Testis (tissue), 3 donors: Measurements from ENCODE around the gene NFKB1. TPM values are rescaled to one million over a fixed set of nuclear protein-coding genes. Genes with fewer than 3 reads are reported as not detected.

Experiments
- DNase-seq: peaks from one replicate; pipeline ENCODE4 v3.0.0-alpha.2; 2019
- H3K27ac ChIP-seq, 2 donors: fragments of 200-600 bp; sonication (generic); one replicate each; pipeline ENCODE4 v1.5.1; 2019
- H3K27me3 ChIP-seq: fragments of 200-600 bp; sonication (generic); one replicate; pipeline ENCODE4 v1.5.1; 2019
- H3K36me3 ChIP-seq: fragments of 200-600 bp; sonication (generic); one replicate; pipeline ENCODE4 v1.5.1; 2017; ENCODE audit warnings: low read depth; ENCODE audit errors: missing control alignments
- H3K4me1 ChIP-seq: fragments of 200-600 bp; sonication (generic); one replicate; pipeline ENCODE4 v1.5.1; 2019
- H3K4me3 ChIP-seq, 2 donors: fragments of 200-600 bp; sonication (generic); one replicate each; pipeline ENCODE4 v1.5.1; 2017 to 2019
- H3K9me3 ChIP-seq: fragments of 200-600 bp; sonication (generic); one replicate; pipeline ENCODE4 v1.5.1; 2017
- CTCF ChIP-seq, 3 experiments: fragments of 450-650 bp in 2 of 3; fragments of 200-600 bp in 1 of 3; sonication (generic) in 1 of 3; IDR thresholded peaks; one replicate each; pipeline ENCODE4 v1.5.1; 2016 to 2019; ENCODE audit warnings: antibody characterized with exemption in 3 of 3, mild to moderate bottlenecking in 2 of 3, moderate library complexity in 1 of 3
- POLR2A ChIP-seq: fragments of 450-650 bp; IDR thresholded peaks from one replicate; pipeline ENCODE4 v1.6.1; 2017; ENCODE audit warnings: antibody characterized with exemption, mild to moderate bottlenecking, moderate library complexity
- WGBS, 2 donors: methylation state at CpG; one replicate each; pipeline ENCODE4 v1.1.5; 2018; 5-methylcytosine and 5-hydroxymethylcytosine counted together
- intact Hi-C: fragments of 100-400 bp; cut with DNase I; formaldehyde crosslinking; loops from one replicate; pipeline ENCODE4 v1.15.1; 2023; ENCODE audit warnings: low total_unique reads
- polyA plus RNA-seq: library from polyadenylated mRNA; stranded (reverse); fragments of 350-450 nt; fragmentation: Illumina TruSeq; extraction: RNeasy Lipid Tissue Mini Kit (QIAGEN cat#74804); gene quantifications from one replicate; pipeline ENCODE4 v1.2.3, GENCODE V29; 2014; ENCODE audit warnings: low read depth, low replicate concordance; ENCODE audit not compliant: insufficient read depth
- total RNA-seq, 2 donors: library from RNA; depleted of rRNA; stranded (reverse); fragments of >200 nt; gene quantifications; one replicate each; pipeline ENCODE4 v1.2.3, GENCODE V29; 2016

The NFKB1 gene
- total and polyA plus RNA-seq, 3 donors from 2014 or later, result 22.2 to 27.4 (median 24.6) TPM

DNA sequence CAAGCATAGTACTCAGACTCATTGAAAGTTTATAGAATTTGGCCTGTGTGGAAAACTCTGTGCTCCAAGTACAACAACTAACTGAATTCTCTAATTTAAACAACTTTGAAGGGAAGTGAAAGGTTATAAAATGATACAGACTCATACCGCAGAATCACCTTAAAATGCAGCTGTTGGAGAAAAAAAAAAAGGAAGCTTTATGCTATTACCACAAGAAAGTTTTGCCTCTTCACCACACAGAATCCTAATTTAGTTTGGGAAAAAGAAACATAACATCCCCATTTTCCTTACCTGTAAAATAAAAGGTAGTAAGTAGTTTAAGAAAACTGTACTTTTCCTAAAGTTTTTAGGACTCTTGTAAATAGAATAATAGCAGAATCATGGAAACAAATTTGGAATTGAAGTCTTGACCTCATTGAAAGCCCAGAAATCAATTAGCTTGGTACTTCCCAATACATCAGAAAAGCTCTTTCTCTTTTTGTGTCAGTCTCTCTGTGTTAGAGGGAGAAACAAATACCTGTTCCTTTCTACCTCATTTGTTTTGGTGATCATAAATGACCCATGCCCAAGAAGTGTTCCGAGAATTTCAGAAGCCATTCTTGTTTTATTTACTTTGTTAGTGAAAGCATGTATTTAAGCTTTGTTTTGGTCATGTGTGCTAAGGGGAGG lies 78.8 kb downstream of the NFKB1 start:
- H3K27me3 ChIP-seq, result no peaks in the 10 kb centered on the region
- no peak overlapping the region for H3K4me3 ChIP-seq
- no peak for DNase-seq
- no peak overlapping the region for H3K27ac ChIP-seq
- H3K9me3 ChIP-seq, result no peaks in the 10 kb centered on the region
- H3K4me1 ChIP-seq, result no peaks in the 10 kb centered on the region
- intact Hi-C loops, result no loop called here
- no peaks in the 10 kb centered on the region for H3K36me3 ChIP-seq
- 94 to 98% methylated on average over 2 of the region's 2 CpGs for WGBS, 2 donors
- no peak for TF ChIP-seq POLR2A
- no peak for TF ChIP-seq CTCF (IDR thresholded peaks at IDR 0.05)

DNA sequence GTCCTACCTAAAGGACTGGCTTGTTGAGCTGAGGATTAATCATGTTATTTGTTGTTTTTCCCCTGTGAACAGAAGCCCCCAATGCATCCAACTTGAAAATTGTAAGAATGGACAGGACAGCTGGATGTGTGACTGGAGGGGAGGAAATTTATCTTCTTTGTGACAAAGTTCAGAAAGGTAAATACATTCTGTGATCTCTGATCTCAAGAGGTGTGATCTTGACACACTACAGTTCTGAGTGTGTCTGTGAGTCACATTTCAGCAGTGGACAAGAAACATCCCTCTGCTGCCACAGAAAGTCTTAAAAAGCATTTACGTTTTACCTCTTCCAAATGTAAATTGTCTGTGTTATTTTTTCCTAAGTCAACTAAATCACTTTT lies 79.3 kb downstream of the NFKB1 start:
- Histone ChIP-seq H3K27ac (no peak overlapping the region), H3K9me3 (no peaks in the 10 kb centered on the region), H3K27me3 (no peaks in the 10 kb centered on the region), H3K36me3 (no peaks in the 10 kb centered on the region), H3K4me3 (no peak overlapping the region), H3K4me1 (no peaks in the 10 kb centered on the region)
- WGBS, 2 donors, result 86% methylated on average over 1 of the region's 1 CpG
- no peak for DNase-seq
- intact Hi-C loops, result no loop called here
- TF ChIP-seq CTCF (IDR thresholded peaks at IDR 0.05), result no peak
- TF ChIP-seq POLR2A, result no peak

DNA sequence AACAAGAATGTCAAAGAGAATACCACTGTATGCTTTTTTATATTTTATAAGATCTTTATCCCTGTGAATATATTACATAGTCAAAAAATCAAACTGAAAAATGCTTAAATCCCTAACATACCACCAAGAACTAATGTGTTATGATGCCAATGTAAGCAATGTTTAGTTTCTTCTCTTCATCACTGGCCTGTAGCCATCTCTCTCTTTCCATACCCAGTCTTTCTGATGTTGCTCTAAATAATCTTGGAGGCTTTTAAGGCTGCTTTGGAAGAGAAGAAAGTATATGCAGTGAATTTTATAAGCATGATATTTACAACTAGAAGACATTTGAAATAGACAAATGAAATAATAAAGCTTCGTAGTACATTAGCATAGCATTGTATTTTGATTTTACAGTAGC lies 82.9 kb downstream of the NFKB1 start:
- Histone ChIP-seq H3K4me3 (no peak overlapping the region), H3K4me1 (no peaks in the 10 kb centered on the region), H3K9me3 (no peaks in the 10 kb centered on the region), H3K27ac (no peak overlapping the region), H3K36me3 (no peaks in the 10 kb centered on the region), H3K27me3 (no peaks in the 10 kb centered on the region)
- intact Hi-C loops, result no loop called here
- DNase-seq, result no peak
- TF ChIP-seq POLR2A (no peak), CTCF (IDR thresholded peaks at IDR 0.05) (no peak)
- 93 to 95% methylated on average over 1 of the region's 1 CpG for WGBS, 2 donors

DNA sequence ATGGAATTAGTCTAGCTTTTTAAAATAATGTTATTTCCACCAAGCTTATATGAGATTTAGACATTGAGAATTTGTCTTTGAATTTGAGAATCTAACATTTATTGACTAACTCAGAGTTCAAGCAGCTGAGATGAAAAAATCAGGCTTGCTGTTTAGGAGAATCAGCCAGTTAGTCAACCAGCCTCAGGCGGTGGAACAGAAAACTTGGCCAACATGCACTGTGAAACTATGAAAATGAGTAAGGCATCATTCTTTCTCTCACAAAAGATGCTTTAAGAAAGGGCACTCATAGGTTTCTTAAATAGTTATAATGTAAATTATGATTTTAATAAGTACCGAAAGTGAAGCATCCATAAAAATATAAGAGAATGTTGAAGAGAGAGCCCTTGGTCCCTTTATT lies 84.2 kb downstream of the NFKB1 start:
- no peaks in the 10 kb centered on the region for H3K4me1 ChIP-seq
- TF ChIP-seq CTCF (IDR thresholded peaks at IDR 0.05), result no peak
- TF ChIP-seq POLR2A, result no peak
- 94 to 95% methylated on average over 2 of the region's 2 CpGs for WGBS, 2 donors
- no peak overlapping the region for H3K4me3 ChIP-seq
- no peak overlapping the region for H3K27ac ChIP-seq
- H3K9me3 ChIP-seq, result no peaks in the 10 kb centered on the region
- H3K27me3 ChIP-seq, result no peaks in the 10 kb centered on the region
- no peaks in the 10 kb centered on the region for H3K36me3 ChIP-seq
- DNase-seq, result no peak
- intact Hi-C loops, result no loop called here

GRCh38 chr4:102586002-102586643 lies 85.0 kb downstream of the NFKB1 start:
- Histone ChIP-seq H3K9me3 (no peaks in the 10 kb centered on the region), H3K36me3 (no peaks in the 10 kb centered on the region), H3K27me3 (no peaks in the 10 kb centered on the region), H3K4me3 (no peak overlapping the region), H3K4me1 (no peaks in the 10 kb centered on the region), H3K27ac (no peak overlapping the region)
- intact Hi-C loops, result no loop called here
- TF ChIP-seq CTCF (IDR thresholded peaks at IDR 0.05), result no peak
- no peak for TF ChIP-seq POLR2A
- DNase-seq, result no peak
- WGBS, 2 donors, result 90 to 96% methylated on average over 4 of the region's 4 CpGs
